Tibial nerve (tissue), 4 donors: ENCODE results near the gene CLIC5. TPM values are rescaled to one million over a fixed set of nuclear protein-coding genes. Genes with fewer than 3 reads are reported as not detected.

Experiments
- DNase-seq, 2 donors: peaks; one replicate each; pipeline ENCODE4 v3.0.0-alpha.2; 2019; ENCODE audit warnings: low spot score in 2 of 2
- H3K27ac ChIP-seq, 4 donors: fragments of 200-600 bp; sonication (generic) in 3 of 4; one replicate each; pipeline ENCODE4 v1.5.1; 2017 to 2019; ENCODE audit warnings: mild to moderate bottlenecking in 1 of 4
- H3K27me3 ChIP-seq, 2 donors: fragments of 200-600 bp; sonication (generic) in 1 of 2; one replicate each; pipeline versions ENCODE4 v1.5.1 to v1.6.0; 2017 to 2019
- H3K36me3 ChIP-seq, 3 donors: fragments of 200-600 bp; sonication (generic); one replicate each; pipeline ENCODE4 v1.5.1; 2018 to 2019
- H3K4me1 ChIP-seq, 4 donors: fragments of 200-600 bp; sonication (generic) in 3 of 4; one replicate each; pipeline ENCODE4 v1.5.1; 2017 to 2019
- H3K4me3 ChIP-seq, 4 donors: fragments of 200-600 bp; sonication (generic) in 3 of 4; one replicate each; pipeline ENCODE4 v1.5.1; 2017 to 2019; ENCODE audit warnings: mild to moderate bottlenecking in 1 of 4, moderate library complexity in 1 of 4
- H3K9me3 ChIP-seq, 4 donors: fragments of 200-600 bp; sonication (generic) in 3 of 4; one replicate each; pipeline ENCODE4 v1.5.1; 2017 to 2019
- CTCF ChIP-seq, 5 experiments: fragments of 200-600 bp in 3 of 5; fragments of 450-650 bp in 2 of 5; sonication (generic) in 3 of 5; IDR thresholded peaks; one replicate each; pipeline ENCODE4 v1.5.1; 2016 to 2019; ENCODE audit warnings: antibody characterized with exemption in 5 of 5, mild to moderate bottlenecking in 3 of 5, moderate library complexity in 2 of 5
- EP300 ChIP-seq, 2 donors: sonication (generic); formaldehyde crosslinking; IDR thresholded peaks; one replicate each; pipeline ENCODE4 v1.6.1; 2017; ENCODE audit warnings: antibody characterized with exemption in 2 of 2, mild to moderate bottlenecking in 1 of 2
- POLR2A ChIP-seq, 2 donors: fragments of 450-650 bp; IDR thresholded peaks; one replicate each; pipeline ENCODE4 v1.6.1; 2017; ENCODE audit warnings: antibody characterized with exemption in 2 of 2, mild to moderate bottlenecking in 2 of 2, moderate library complexity in 2 of 2
- WGBS, 2 donors: methylation state at CpG; one replicate each; pipeline ENCODE4 v1.1.5; 2018; 5-methylcytosine and 5-hydroxymethylcytosine counted together
- total RNA-seq, 4 donors: library from RNA; depleted of rRNA; stranded (reverse); fragments of >200 nt; gene quantifications; one replicate each; pipeline ENCODE4 v1.1.0, GENCODE V29; 2016

Gene CLIC5
- total RNA-seq, 4 donors from 2014 or later, result 6.6 to 47.2 (median 34.8) TPM

- TF ChIP-seq EP300 (IDR thresholded peaks at IDR 0.05) (no peak), POLR2A (IDR thresholded peaks at IDR 0.05) (no peak), CTCF (IDR thresholded peaks at IDR 0.05) (no peak)
- peaks cover 0 to 11% (median 2%) of the 10 kb centered on the region in 4 donors for H3K4me1 ChIP-seq
- no peaks in the 10 kb centered on the region for H3K27me3 ChIP-seq
- H3K36me3 ChIP-seq, result no peaks in the 10 kb centered on the region
- DNase-seq, result no peak
- H3K4me3 ChIP-seq, result no peak overlapping the region
- H3K9me3 ChIP-seq, result no peaks in the 10 kb centered on the region
- H3K27ac ChIP-seq, result no peak overlapping the region
- WGBS, 2 donors, result 66 to 74% methylated on average over 3 of the region's 3 CpGs
Measured at GRCh38 chr6:45881705-45882467, 133.8 kb downstream of the CLIC5 start.

DNA sequence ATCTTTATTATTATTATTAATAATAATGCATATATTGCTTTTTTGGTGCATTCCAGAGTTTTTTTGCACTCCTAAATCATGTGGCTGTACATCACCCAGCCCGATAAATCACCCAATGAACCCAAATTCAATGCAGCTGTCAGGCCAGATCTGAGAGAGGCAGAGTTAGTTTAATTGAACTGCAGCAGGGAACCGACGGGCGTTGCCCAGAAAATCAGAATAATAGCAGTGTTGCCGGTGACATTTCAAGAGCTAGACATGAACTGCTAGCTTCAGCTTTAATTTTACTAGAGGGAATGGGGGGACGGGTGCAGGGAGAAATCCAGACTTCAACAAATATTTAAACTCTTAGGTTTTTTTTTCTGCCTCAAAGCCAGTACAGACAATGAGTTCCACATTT lies 135.0 kb downstream of the CLIC5 start:
- TF ChIP-seq POLR2A (IDR thresholded peaks at IDR 0.05) (no peak), CTCF (IDR thresholded peaks at IDR 0.05) (no peak), EP300 (IDR thresholded peaks at IDR 0.05) (no peak)
- no peak for DNase-seq
- no peak overlapping the region for H3K4me3 ChIP-seq
- peaks cover 0 to 11% (median 2%) of the 10 kb centered on the region in 4 donors for H3K4me1 ChIP-seq
- no peak overlapping the region for H3K27ac ChIP-seq
- H3K9me3 ChIP-seq, result no peaks in the 10 kb centered on the region
- H3K27me3 ChIP-seq, result no peaks in the 10 kb centered on the region
- WGBS, 2 donors, result 23 to 41% methylated on average over 6 of the region's 6 CpGs
- H3K36me3 ChIP-seq, result no peaks in the 10 kb centered on the region

DNA sequence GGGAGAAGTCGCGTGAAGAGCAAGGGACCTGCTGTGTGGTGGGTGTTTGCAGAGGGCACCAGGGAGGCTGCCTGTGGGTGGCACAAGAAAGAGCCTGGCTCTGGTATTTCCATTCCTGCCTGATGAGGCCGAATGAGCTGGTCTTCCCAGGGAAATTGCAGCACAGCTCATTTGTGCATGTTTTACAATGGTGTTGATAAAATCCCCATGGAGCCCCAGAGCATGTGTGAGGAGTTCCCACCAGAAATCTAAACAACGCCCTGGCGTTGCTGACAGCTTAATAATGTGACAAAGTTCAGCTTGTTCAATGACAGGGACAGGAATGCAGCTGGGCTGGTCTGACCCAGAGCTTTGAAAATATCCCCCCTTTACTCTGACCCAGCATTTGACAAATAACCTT lies 135.5 kb downstream of the CLIC5 start:
- Histone ChIP-seq H3K4me1 (peaks cover 0 to 11% (median 2%) of the 10 kb centered on the region in 4 donors), H3K27me3 (no peaks in the 10 kb centered on the region), H3K36me3 (no peaks in the 10 kb centered on the region), H3K27ac (no peak overlapping the region), H3K4me3 (no peak overlapping the region), H3K9me3 (no peaks in the 10 kb centered on the region)
- 54% methylated on average over 5 of the region's 5 CpGs for WGBS, 2 donors
- no peak for DNase-seq
- TF ChIP-seq POLR2A (IDR thresholded peaks at IDR 0.05), result no peak
- TF ChIP-seq CTCF (IDR thresholded peaks at IDR 0.05), result no peak
- TF ChIP-seq EP300 (IDR thresholded peaks at IDR 0.05), result no peak

GRCh38 chr6:45877970-45878590 lies 137.6 kb downstream of the CLIC5 start:
- TF ChIP-seq CTCF (IDR thresholded peaks at IDR 0.05), result no peak
- TF ChIP-seq POLR2A (IDR thresholded peaks at IDR 0.05), result no peak
- TF ChIP-seq EP300 (IDR thresholded peaks at IDR 0.05), result no peak
- no peak overlapping the region for H3K4me3 ChIP-seq
- H3K9me3 ChIP-seq, result no peaks in the 10 kb centered on the region
- H3K36me3 ChIP-seq, result no peaks in the 10 kb centered on the region
- 84% methylated on average over 5 of the region's 5 CpGs for WGBS, 2 donors
- no peak overlapping the region for H3K27ac ChIP-seq
- peaks cover 0 to 11% (median 2%) of the 10 kb centered on the region in 4 donors for H3K4me1 ChIP-seq
- H3K27me3 ChIP-seq, result no peaks in the 10 kb centered on the region
- no peak for DNase-seq

- no peak overlapping the region for H3K4me3 ChIP-seq
- no peaks in the 10 kb centered on the region for H3K36me3 ChIP-seq
- TF ChIP-seq CTCF (IDR thresholded peaks at IDR 0.05), result no peak
- no peak for TF ChIP-seq POLR2A (IDR thresholded peaks at IDR 0.05)
- TF ChIP-seq EP300 (IDR thresholded peaks at IDR 0.05), result no peak
- no peaks in the 10 kb centered on the region for H3K27me3 ChIP-seq
- H3K9me3 ChIP-seq, result no peaks in the 10 kb centered on the region
- DNase-seq, result no peak
- no peak overlapping the region for H3K27ac ChIP-seq
- no peaks in the 10 kb centered on the region for H3K4me1 ChIP-seq
- 81 to 90% methylated on average over 7 of the region's 7 CpGs for WGBS, 2 donors
Measured at GRCh38 chr6:45872827-45873365, 142.8 kb downstream of the CLIC5 start.
